SK-MEL-5 (cell line): ENCODE results near the gene KASH5. TPM values are rescaled to one million over a fixed set of nuclear protein-coding genes. Genes with fewer than 3 reads are reported as not detected.

Experiments used
- DNase-seq: peaks from one replicate; pipeline ENCODE4 v3.0.0-alpha.2; 2016; ENCODE audit warnings: low read depth, low spot score
- in situ Hi-C: cut with HindIII; loops from 2 replicates; pipeline ENCODE4 v1.10.0; 2016; ENCODE audit warnings: low sequenced_read_pairs, high pct_unique_total_duplicates, low pct_unique_long_range_greater_than_20kb
- total RNA-seq: library from RNA; depleted of rRNA; stranded (reverse); fragments of >200 nt; shearing (Covaris generic); gene quantifications from 2 replicates; pipeline ENCODE4 v1.2.3, GENCODE V29; 2014

KASH5 gene
- total RNA-seq, 1 experiment from 2014 or later = not detected

GRCh38 chr19:49383599-49383998, 4.5 kb upstream of the KASH5 start:
- in situ Hi-C loops = no loop called here
- DNase-seq = no peak

GRCh38 chr19:49389406-49389805, 1.4 kb downstream of the KASH5 start:
- DNase-seq = no peak
- in situ Hi-C loops = no loop called here

GRCh38 chr19:49390131-49390928, 2.3 kb downstream of the KASH5 start:
- no peak for DNase-seq
- in situ Hi-C loops = no loop called here

GRCh38 chr19:49390929-49391359, 2.9 kb downstream of the KASH5 start:
- in situ Hi-C loops = no loop called here
- DNase-seq = no peak

- in situ Hi-C loops = no loop called here
- peak; percentile 82 for DNase-seq
These were observed 3.7 kb downstream of the KASH5 start for GRCh38 chr19:49391581-49392399.

- in situ Hi-C loops = no loop called here
- no peak for DNase-seq
These were observed 5.8 kb downstream of the KASH5 start for GRCh38 chr19:49393881-49394280.

- in situ Hi-C loops = no loop called here
- DNase-seq = no peak
These were observed 7.7 kb downstream of the KASH5 start for GRCh38 chr19:49395581-49396407.

GRCh38 chr19:49396738-49397505, 8.9 kb downstream of the KASH5 start:
- in situ Hi-C loops = no loop called here
- DNase-seq = no peak

GRCh38 chr19:49398001-49398615, 10.1 kb downstream of the KASH5 start:
- no peak for DNase-seq
- in situ Hi-C loops = no loop called here

GRCh38 chr19:49398931-49399330, 10.9 kb downstream of the KASH5 start:
- no peak for DNase-seq
- in situ Hi-C loops = no loop called here

- DNase-seq = no peak
- in situ Hi-C loops = no loop called here
These were observed 12.0 kb downstream of the KASH5 start for GRCh38 chr19:49400029-49400428.

- DNase-seq = no peak
- in situ Hi-C loops = no loop called here
These were observed 15.5 kb downstream of the KASH5 start for GRCh38 chr19:49403404-49404187.

- in situ Hi-C loops = no loop called here
These were observed 19.0 kb downstream of the KASH5 start for GRCh38 chr19:49407079-49407478.

GRCh38 chr19:49407482-49408015, 19.5 kb downstream of the KASH5 start:
- in situ Hi-C loops = no loop called here
- no peak for DNase-seq

More at GRCh38 chr19:49407079-49407478, 19.0 kb downstream of the KASH5 start:
- no peak for DNase-seq

GRCh38 chr19:49408816-49409440, 20.9 kb downstream of the KASH5 start:
- in situ Hi-C loops = no loop called here
- no peak for DNase-seq
